ENCODE data around the gene ITM2C.

ITM2C gene

DNA sequence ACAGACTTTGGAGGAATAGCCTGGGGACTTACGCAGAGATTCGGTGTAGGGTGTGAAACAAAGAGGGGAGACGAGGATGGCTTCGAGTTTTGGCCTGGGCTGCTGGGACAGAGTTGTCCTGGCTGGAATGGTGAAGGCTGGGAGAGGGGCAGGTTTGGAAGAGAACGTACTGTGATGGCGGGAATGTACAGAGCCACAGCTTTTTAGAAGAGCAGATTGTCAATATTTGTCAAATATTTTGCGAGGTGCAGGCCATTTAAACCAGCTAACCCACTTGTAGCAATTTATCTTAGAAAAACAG is 14.4 kb upstream of the ITM2C start:
- Histone ChIP-seq H3K9ac (ENCODE audit: low read length) (no peak overlapping the region), H3K27ac (ENCODE audit: low read length, poor library complexity, severe bottlenecking) (no peak overlapping the region), H3K4ac (ENCODE audit: low read depth in 1 of 2, low read length in 2 of 2) (no peak overlapping the region), H2BK12ac (ENCODE audit: low read length in 2 of 2) (no peak overlapping the region), H3K23ac (ENCODE audit: low read length in 2 of 2) (no peak overlapping the region), H3K79me1 (replicated peaks; ENCODE audit: low read length, poor library complexity, severe bottlenecking) (no peaks in the 10 kb centered on the region), H3K18ac (ENCODE audit: low read depth in 1 of 2, low read length in 2 of 2) (no peak overlapping the region), H3K4me3 (ENCODE audit: insufficient read depth in 1 of 2, low read depth in 1 of 2, low read length in 2 of 2) (no peak overlapping the region), H3K9me3 (ENCODE audit: control insufficient read depth, low read length) (peaks cover 3% of the 10 kb centered on the region), H4K8ac (ENCODE audit: low read length) (no peak overlapping the region), H2BK15ac (ENCODE audit: low read depth, poor library complexity, severe bottlenecking) (no peak overlapping the region), H3K4me2 (ENCODE audit: low read length, poor library complexity, severe bottlenecking) (no peak overlapping the region), H2BK5ac (ENCODE audit: low read depth, low read length, poor library complexity, severe bottlenecking) (no peak overlapping the region), H2AFZ (ENCODE audit: low read depth, low read length) (no peak overlapping the region), H3K14ac (ENCODE audit: low read length in 2 of 2) (no peak overlapping the region), H3K4me1 (ENCODE audit: control insufficient read depth, insufficient read depth, low read depth, low read length) (peaks cover 3% of the 10 kb centered on the region), H2AK5ac (ENCODE audit: low read length, severe bottlenecking) (no peak overlapping the region), H4K91ac (ENCODE audit: low read length) (no peak overlapping the region), H2BK120ac (ENCODE audit: low read depth, low read length) (no peak overlapping the region), H3K27me3 (ENCODE audit: control insufficient read depth in 1 of 2, insufficient read depth in 1 of 2, low read length in 2 of 2) (peaks cover 5 to 40% of the 10 kb centered on the region in 2 experiments), H3K36me3 (ENCODE audit: control insufficient read depth in 1 of 2, insufficient read depth in 2 of 2, low read depth in 1 of 2, low read length in 2 of 2) (no peaks in the 10 kb centered on the region)
- 73% methylated on average over 5 of the region's 7 CpGs for WGBS
- DNase-seq, result no peak

DNA sequence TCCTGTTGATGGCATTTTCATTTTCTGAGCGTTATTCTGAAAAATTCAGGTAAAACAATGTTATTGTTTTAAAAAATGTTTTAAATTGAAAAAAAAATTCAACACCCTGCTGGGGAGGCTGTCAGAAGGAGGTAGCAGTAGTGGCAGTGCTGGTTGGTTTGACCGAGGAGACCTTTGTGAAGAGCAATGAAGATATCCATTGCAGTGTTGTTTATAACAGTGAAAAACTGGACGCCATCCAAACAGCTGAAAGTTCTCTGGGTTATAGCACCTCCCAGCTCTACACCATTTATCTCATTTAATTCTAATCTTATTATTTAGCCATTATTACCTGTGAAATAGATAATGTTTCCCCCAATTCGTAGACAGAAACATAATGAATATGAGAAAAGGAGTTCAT is 12.6 kb upstream of the ITM2C start:
- Histone ChIP-seq H3K9ac (ENCODE audit: low read length) (no peak overlapping the region), H3K14ac (ENCODE audit: low read length in 2 of 2) (no peak overlapping the region), H2BK15ac (ENCODE audit: low read depth, poor library complexity, severe bottlenecking) (no peak overlapping the region), H2BK12ac (ENCODE audit: low read length in 2 of 2) (no peak overlapping the region), H2AK5ac (ENCODE audit: low read length, severe bottlenecking) (no peak overlapping the region), H3K18ac (ENCODE audit: low read depth in 1 of 2, low read length in 2 of 2) (no peak overlapping the region), H2BK120ac (ENCODE audit: low read depth, low read length) (no peak overlapping the region), H2AFZ (ENCODE audit: low read depth, low read length) (no peak overlapping the region), H3K23ac (ENCODE audit: low read length in 2 of 2) (no peak overlapping the region), H3K4me2 (ENCODE audit: low read length, poor library complexity, severe bottlenecking) (no peak overlapping the region), H3K27me3 (ENCODE audit: control insufficient read depth in 1 of 2, insufficient read depth in 1 of 2, low read length in 2 of 2) (peaks cover 4 to 42% of the 10 kb centered on the region in 2 experiments), H4K91ac (ENCODE audit: low read length) (no peak overlapping the region), H3K9me3 (ENCODE audit: control insufficient read depth, low read length) (no peaks in the 10 kb centered on the region), H3K4me3 (ENCODE audit: insufficient read depth in 1 of 2, low read depth in 1 of 2, low read length in 2 of 2) (no peak overlapping the region), H2BK5ac (ENCODE audit: low read depth, low read length, poor library complexity, severe bottlenecking) (no peak overlapping the region), H3K27ac (ENCODE audit: low read length, poor library complexity, severe bottlenecking) (no peak overlapping the region), H3K36me3 (ENCODE audit: control insufficient read depth in 1 of 2, insufficient read depth in 2 of 2, low read depth in 1 of 2, low read length in 2 of 2) (no peaks in the 10 kb centered on the region), H3K4ac (ENCODE audit: low read depth in 1 of 2, low read length in 2 of 2) (no peak overlapping the region), H4K8ac (ENCODE audit: low read length) (no peak overlapping the region), H3K4me1 (ENCODE audit: control insufficient read depth, insufficient read depth, low read depth, low read length) (peaks cover 3% of the 10 kb centered on the region), H3K79me1 (replicated peaks; ENCODE audit: low read length, poor library complexity, severe bottlenecking) (no peaks in the 10 kb centered on the region)
- 86% methylated on average over 2 of the region's 4 CpGs for WGBS
- no peak for DNase-seq

DNA sequence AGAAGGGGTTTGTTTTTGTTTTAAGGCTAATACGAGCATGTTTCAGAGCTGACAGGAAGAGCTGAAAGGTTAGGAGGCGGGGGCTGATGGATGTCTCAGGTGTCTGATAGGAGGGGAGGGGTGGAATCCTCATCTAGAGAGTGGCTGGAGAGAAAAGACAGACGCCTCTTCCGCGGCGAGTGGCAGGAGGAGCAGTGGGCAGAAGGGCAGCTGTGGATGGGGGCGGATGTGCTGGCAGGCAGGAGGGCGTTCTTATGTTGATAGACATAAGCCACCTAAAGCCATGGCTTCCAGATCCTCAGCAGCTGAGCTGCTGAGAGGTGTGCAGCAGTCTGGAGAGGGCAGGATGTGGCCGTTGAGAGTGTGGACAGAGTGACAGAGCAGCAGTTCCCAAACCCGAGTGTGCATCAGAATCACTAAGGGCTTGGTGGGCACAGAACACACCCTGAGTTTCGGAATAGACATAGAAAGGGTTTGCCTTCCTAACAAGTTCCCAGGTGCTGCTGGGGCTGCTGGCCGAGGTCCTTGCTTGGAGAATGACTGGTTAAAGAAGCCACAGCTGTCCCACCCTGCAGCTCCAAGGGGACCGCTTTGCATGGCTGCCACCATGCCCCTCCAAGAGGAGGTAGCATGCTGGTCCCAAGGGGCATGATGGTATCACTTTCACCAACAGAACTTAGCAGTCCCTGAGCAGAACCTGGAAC is 3.0 kb upstream of the ITM2C start:
- WGBS, result 51% methylated on average over 13 of the region's 13 CpGs
- H4K8ac ChIP-seq (ENCODE audit: low read length), result no peak overlapping the region

DNA sequence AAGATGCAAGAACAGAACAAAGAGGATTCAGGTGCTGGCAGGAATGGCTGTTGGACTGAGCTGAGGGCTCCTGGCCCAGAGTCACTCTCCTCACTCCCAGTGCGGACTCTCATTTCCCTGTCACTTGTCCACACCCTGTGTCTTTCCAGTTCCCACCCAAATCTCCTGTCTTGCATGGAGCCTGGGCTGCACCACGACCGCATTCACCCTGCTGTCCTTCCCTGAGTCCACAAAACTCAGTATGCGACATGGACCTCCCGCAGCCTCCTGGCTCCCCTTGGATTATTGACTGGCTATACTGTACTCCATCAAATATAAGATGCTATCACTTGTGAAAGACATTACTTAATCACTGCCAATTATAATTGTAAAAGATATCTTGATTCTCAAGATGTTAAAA is 2.5 kb upstream of the ITM2C start:
- H3K79me1 ChIP-seq (replicated peaks; ENCODE audit: low read length, poor library complexity, severe bottlenecking), result no peaks in the 10 kb centered on the region
- peak overlapping the region in 1 of 2 experiments; percentile 40 for H3K23ac ChIP-seq (ENCODE audit: low read length in 2 of 2)
- H3K27me3 ChIP-seq (ENCODE audit: control insufficient read depth in 1 of 2, insufficient read depth in 1 of 2, low read length in 2 of 2), result peaks cover 22 to 58% of the 10 kb centered on the region in 2 experiments
- no peak overlapping the region for H3K4ac ChIP-seq (ENCODE audit: low read depth in 1 of 2, low read length in 2 of 2)
- DNase-seq, result no peak
- H2BK15ac ChIP-seq (ENCODE audit: low read depth, poor library complexity, severe bottlenecking), result no peak overlapping the region
- no peak overlapping the region for H2BK120ac ChIP-seq (ENCODE audit: low read depth, low read length)
- no peak overlapping the region for H3K4me2 ChIP-seq (ENCODE audit: low read length, poor library complexity, severe bottlenecking)
- H4K91ac ChIP-seq (ENCODE audit: low read length), result no peak overlapping the region
- no peak overlapping the region for H2BK12ac ChIP-seq (ENCODE audit: low read length in 2 of 2)
- no peak overlapping the region for H3K9ac ChIP-seq (ENCODE audit: low read length)
- H3K27ac ChIP-seq (ENCODE audit: low read length, poor library complexity, severe bottlenecking), result no peak overlapping the region
- H2BK5ac ChIP-seq (ENCODE audit: low read depth, low read length, poor library complexity, severe bottlenecking), result no peak overlapping the region
- H3K9me3 ChIP-seq (ENCODE audit: control insufficient read depth, low read length), result peaks cover 4% of the 10 kb centered on the region
- no peaks in the 10 kb centered on the region for H3K36me3 ChIP-seq (ENCODE audit: control insufficient read depth in 1 of 2, insufficient read depth in 2 of 2, low read depth in 1 of 2, low read length in 2 of 2)
- WGBS, result 97% methylated on average over 5 of the region's 5 CpGs
- no peak overlapping the region for H3K4me3 ChIP-seq (ENCODE audit: insufficient read depth in 1 of 2, low read depth in 1 of 2, low read length in 2 of 2)
- no peak overlapping the region for H3K18ac ChIP-seq (ENCODE audit: low read depth in 1 of 2, low read length in 2 of 2)
- H3K4me1 ChIP-seq (ENCODE audit: control insufficient read depth, insufficient read depth, low read depth, low read length), result peaks cover 22% of the 10 kb centered on the region
- H4K8ac ChIP-seq (ENCODE audit: low read length), result no peak overlapping the region
- H3K14ac ChIP-seq (ENCODE audit: low read length in 2 of 2), result no peak overlapping the region
- H2AFZ ChIP-seq (ENCODE audit: low read depth, low read length), result no peak overlapping the region
- no peak overlapping the region for H2AK5ac ChIP-seq (ENCODE audit: low read length, severe bottlenecking)

More for the DNA sequence above, 3.0 kb upstream of the ITM2C start:
- Histone ChIP-seq H2AK5ac (ENCODE audit: low read length, severe bottlenecking) (no peak overlapping the region), H3K27ac (ENCODE audit: low read length, poor library complexity, severe bottlenecking) (no peak overlapping the region), H3K4me2 (ENCODE audit: low read length, poor library complexity, severe bottlenecking) (no peak overlapping the region), H2BK120ac (ENCODE audit: low read depth, low read length) (no peak overlapping the region), H3K4me1 (ENCODE audit: control insufficient read depth, insufficient read depth, low read depth, low read length) (peaks cover 17% of the 10 kb centered on the region), H3K36me3 (ENCODE audit: control insufficient read depth in 1 of 2, insufficient read depth in 2 of 2, low read depth in 1 of 2, low read length in 2 of 2) (no peaks in the 10 kb centered on the region), H3K4ac (ENCODE audit: low read depth in 1 of 2, low read length in 2 of 2) (no peak overlapping the region), H3K4me3 (ENCODE audit: insufficient read depth in 1 of 2, low read depth in 1 of 2, low read length in 2 of 2) (no peak overlapping the region), H3K9ac (ENCODE audit: low read length) (no peak overlapping the region), H3K14ac (ENCODE audit: low read length in 2 of 2) (no peak overlapping the region), H2BK5ac (ENCODE audit: low read depth, low read length, poor library complexity, severe bottlenecking) (no peak overlapping the region), H2AFZ (ENCODE audit: low read depth, low read length) (no peak overlapping the region), H3K27me3 (ENCODE audit: control insufficient read depth in 1 of 2, insufficient read depth in 1 of 2, low read length in 2 of 2) (peaks cover 22 to 62% of the 10 kb centered on the region in 2 experiments), H3K23ac (ENCODE audit: low read length in 2 of 2) (peak overlapping the region in 1 of 2 experiments; percentile 40), H3K18ac (ENCODE audit: low read depth in 1 of 2, low read length in 2 of 2) (no peak overlapping the region), H3K79me1 (replicated peaks; ENCODE audit: low read length, poor library complexity, severe bottlenecking) (no peaks in the 10 kb centered on the region), H4K91ac (ENCODE audit: low read length) (no peak overlapping the region), H2BK15ac (ENCODE audit: low read depth, poor library complexity, severe bottlenecking) (no peak overlapping the region), H2BK12ac (ENCODE audit: low read length in 2 of 2) (no peak overlapping the region), H3K9me3 (ENCODE audit: control insufficient read depth, low read length) (peaks cover 4% of the 10 kb centered on the region)
- DNase-seq, result no peak

Data from mesenchymal stem cell (in vitro differentiated cells and primary cell).